Measurements from ENCODE around the gene SUCLG1. TPM values are rescaled to one million over a fixed set of nuclear protein-coding genes. Genes with fewer than 3 reads are reported as not detected.

SUCLG1 gene
- polyA plus RNA-seq, 1 of the 3 experiments (the other 2 are of a cell fraction), result 32.7 TPM

DNA sequence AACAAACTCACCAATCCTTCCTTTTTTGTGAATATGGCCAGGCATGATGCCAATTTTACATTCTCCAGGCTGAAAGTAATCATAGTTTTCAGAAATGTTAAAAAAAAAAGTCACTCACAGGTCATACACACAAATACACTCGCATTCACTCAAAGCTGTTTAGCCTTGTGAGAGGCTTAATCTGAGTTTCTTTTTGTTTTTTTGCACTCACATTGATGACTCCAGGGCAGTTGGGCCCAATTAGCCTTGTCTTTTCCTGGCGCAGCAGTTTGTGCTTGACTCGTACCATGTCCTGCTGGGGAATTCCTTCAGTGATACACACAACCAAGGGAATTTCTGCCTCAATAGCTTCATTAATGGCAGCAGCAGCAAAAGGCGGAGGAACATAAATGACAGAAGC lies 18.0 kb downstream of the SUCLG1 start (continued):
- no peak for TF ChIP-seq REST (IDR thresholded peaks at IDR 0.05; ENCODE audit: low read depth, low read length)
- TF ChIP-seq TAF1 (IDR thresholded peaks at IDR 0.05; ENCODE audit: borderline replicate concordance, low read depth, low read length), result no peak
- TF ChIP-seq MXI1 (IDR thresholded peaks at IDR 0.05; ENCODE audit: low read depth, low read length), result no peak
- TF ChIP-seq SMC3 (IDR thresholded peaks at IDR 0.05; ENCODE audit: low read depth, low read length), result no peak
- no peak for TF ChIP-seq ELF1 (IDR thresholded peaks at IDR 0.05)
- no peak for TF ChIP-seq IRF3 (IDR thresholded peaks at IDR 0.05; ENCODE audit: low read depth, low read length)

- no peak for TF ChIP-seq RCOR1 (IDR thresholded peaks at IDR 0.05; ENCODE audit: low read length)
- TF ChIP-seq ZBTB33 (IDR thresholded peaks at IDR 0.05; ENCODE audit: borderline replicate concordance, low read depth), result no peak
- TF ChIP-seq MAX (IDR thresholded peaks at IDR 0.05; ENCODE audit: low read depth), result no peak
- no peak for TF ChIP-seq EP300 (IDR thresholded peaks at IDR 0.05; ENCODE audit: borderline replicate concordance in 1 of 2, low read depth in 1 of 2, low read length in 1 of 2)
- no peak for TF ChIP-seq EZH2phosphoT487 (IDR thresholded peaks at IDR 0.05; ENCODE audit: borderline replicate concordance, low read depth)
- no peak for TF ChIP-seq GABPA (IDR thresholded peaks at IDR 0.05; ENCODE audit: low read depth)
- TF ChIP-seq ELF1 (IDR thresholded peaks at IDR 0.05), result no peak
- TF ChIP-seq SMC3 (IDR thresholded peaks at IDR 0.05; ENCODE audit: low read depth, low read length), result no peak
- TF ChIP-seq TEAD4 (IDR thresholded peaks at IDR 0.05; ENCODE audit: borderline replicate concordance, insufficient read depth), result no peak
- TF ChIP-seq FOSL2 (IDR thresholded peaks at IDR 0.05; ENCODE audit: borderline replicate concordance, low read depth), result no peak
- TF ChIP-seq SIN3A (IDR thresholded peaks at IDR 0.05; ENCODE audit: borderline replicate concordance, low read depth, low read length), result no peak
- TF ChIP-seq TAF1 (IDR thresholded peaks at IDR 0.05; ENCODE audit: borderline replicate concordance, low read depth, low read length), result no peak
- TF ChIP-seq NFIC (IDR thresholded peaks at IDR 0.05; ENCODE audit: borderline replicate concordance), result no peak
- TF ChIP-seq RXRA (IDR thresholded peaks at IDR 0.05; ENCODE audit: borderline replicate concordance, low read depth), result no peak
- no peak for TF ChIP-seq FOXM1 (IDR thresholded peaks at IDR 0.05; ENCODE audit: low read depth)
- no peak for TF ChIP-seq YY1 (IDR thresholded peaks at IDR 0.05; ENCODE audit: low read depth)
- TF ChIP-seq POLR2AphosphoS5 (IDR thresholded peaks at IDR 0.05; ENCODE audit: low read depth, low read length), result no peak
- Histone ChIP-seq H3K36me3 (replicated peaks in 1 of 2; ENCODE audit: control insufficient read depth in 1 of 2, insufficient read depth in 2 of 2, low read length in 1 of 2) (peaks cover 57 to 82% of the 10 kb centered on the region in 2 experiments), H3F3A (replicated peaks; ENCODE audit: insufficient read depth) (no peaks in the 10 kb centered on the region), H2AFZ (ENCODE audit: low read depth) (no peak overlapping the region), H3K4me2 (no peak overlapping the region), H4K20me1 (ENCODE audit: insufficient read depth) (no peaks in the 10 kb centered on the region), H3K9ac (no peak overlapping the region), H3K9me2 (no peaks in the 10 kb centered on the region), H3K27me3 (ENCODE audit: insufficient read depth) (no peaks in the 10 kb centered on the region), H3K79me2 (ENCODE audit: insufficient read depth) (no peaks in the 10 kb centered on the region), H3K4me1 (ENCODE audit: control insufficient read depth in 1 of 2, insufficient read depth in 2 of 2, low read depth in 1 of 2, low read length in 1 of 2) (peaks cover 0 to 9% of the 10 kb centered on the region in 2 experiments; a peak in 1 of 4 replicates), H3K9me3 (no peaks in the 10 kb centered on the region), H3K27ac (ENCODE audit: low read depth in 2 of 2, low read length in 1 of 2) (no peak overlapping the region), H3K4me3 (ENCODE audit: low read depth in 2 of 2, low read length in 1 of 2) (no peak overlapping the region)
- no peak for DNase-seq
- WGBS (ENCODE audit: low lambda C conversion rate), result 82% methylated on average over 6 of the region's 6 CpGs
- ChIA-PET CTCF (interaction anchor here (1.1 to 2.1 kb wide), 2 partner anchors 11 kb away, joined by 4 to 9 read pairs; no protein-coding TSS in a partner anchor), POLR2A (no interaction called here)
These were observed 23.6 kb downstream of the SUCLG1 start for GRCh38 chr2:84435345-84436025.

Data from SK-N-SH (cell line).